ENCODE measurements around the gene KCNQ1. TPM values are rescaled to one million over a fixed set of nuclear protein-coding genes. Genes with fewer than 3 reads are reported as not detected.
A peak's percentile ranks its signal among the peaks of the same experiment; 100 is the strongest.

The KCNQ1 gene
- total RNA-seq, 1 experiment from 2014 or later = 1.0 TPM

GRCh38 chr11:2758751-2759150 is 313.9 kb downstream of the KCNQ1 start:
- H3K4me1 ChIP-seq = no peaks in the 10 kb centered on the region
- peaks cover 10% of the 10 kb centered on the region for H3K9me3 Mint-ChIP-seq (ENCODE audit: unreplicated experiment)
- peaks cover 7% of the 10 kb centered on the region; the same call in 1 of the 2 replicates for H3K9me3 ChIP-seq
- no peak overlapping the region for H3K27ac Mint-ChIP-seq (ENCODE audit: unreplicated experiment)
- BruUV-seq (replicated peaks) = no TSS peak
- no peaks in the 10 kb centered on the region for H3K4me1 Mint-ChIP-seq (ENCODE audit: low read depth, unreplicated experiment)
- no peak for TF ChIP-seq CTCF (IDR thresholded peaks at IDR 0.05; ENCODE audit: insufficient read depth in 1 of 2, low read depth in 1 of 2, low read length in 1 of 2, severe bottlenecking in 1 of 2, unreplicated experiment in 1 of 2)
- POLR2A ChIA-PET = no interaction called here
- no peaks in the 10 kb centered on the region for H3K36me3 ChIP-seq (ENCODE audit: control insufficient read depth, insufficient read depth, low read length)
- CTCF ChIA-PET = no interaction called here
- H3K27me3 Mint-ChIP-seq (ENCODE audit: insufficient read depth, unreplicated experiment) = no peaks in the 10 kb centered on the region
- no peak overlapping the region for H3K4me3 Mint-ChIP-seq (ENCODE audit: unreplicated experiment)
- no peak overlapping the region for H3K4me3 ChIP-seq (ENCODE audit: low read depth, low read length)
- intact Hi-C loops (cut with micrococcal nuclease; ENCODE audit: unreplicated experiment) = no loop called here
- H3K36me3 Mint-ChIP-seq (ENCODE audit: insufficient read depth, unreplicated experiment) = no peaks in the 10 kb centered on the region
- no peak for DNase-seq
- no peaks in the 10 kb centered on the region for H3K27me3 ChIP-seq (replicated peaks; ENCODE audit: control insufficient read depth, insufficient read depth, low read length)

GRCh38 chr11:2759228-2760195 is 314.7 kb downstream of the KCNQ1 start:
- H3K27me3 ChIP-seq (replicated peaks; ENCODE audit: control insufficient read depth, insufficient read depth, low read length) = no peaks in the 10 kb centered on the region
- CTCF ChIA-PET = no interaction called here
- no peaks in the 10 kb centered on the region for H3K36me3 ChIP-seq (ENCODE audit: control insufficient read depth, insufficient read depth, low read length)
- Mint-ChIP-seq H3K4me1 (ENCODE audit: low read depth, unreplicated experiment) (no peaks in the 10 kb centered on the region), H3K27me3 (ENCODE audit: insufficient read depth, unreplicated experiment) (no peaks in the 10 kb centered on the region), H3K36me3 (ENCODE audit: insufficient read depth, unreplicated experiment) (no peaks in the 10 kb centered on the region), H3K27ac (ENCODE audit: unreplicated experiment) (no peak overlapping the region), H3K4me3 (ENCODE audit: unreplicated experiment) (no peak overlapping the region), H3K9me3 (ENCODE audit: unreplicated experiment) (peaks cover 10% of the 10 kb centered on the region)
- 0 out of 2 replicates have a peak, but pooled peaks cover 10% of the 10 kb centered on the region for H3K9me3 ChIP-seq
- H3K4me3 ChIP-seq (ENCODE audit: low read depth, low read length) = no peak overlapping the region
- peak in 1 of 2 experiments; percentile 28 for DNase-seq
- no peak for TF ChIP-seq CTCF (IDR thresholded peaks at IDR 0.05; ENCODE audit: insufficient read depth in 1 of 2, low read depth in 1 of 2, low read length in 1 of 2, severe bottlenecking in 1 of 2, unreplicated experiment in 1 of 2)
- intact Hi-C loops (cut with micrococcal nuclease; ENCODE audit: unreplicated experiment) = no loop called here
- POLR2A ChIA-PET = no interaction called here
- H3K4me1 ChIP-seq = no peaks in the 10 kb centered on the region
- no TSS peak for BruUV-seq (replicated peaks)

- intact Hi-C loops (cut with micrococcal nuclease; ENCODE audit: unreplicated experiment) = no loop called here
- CTCF ChIA-PET = no interaction called here
- Histone ChIP-seq H3K36me3 (ENCODE audit: control insufficient read depth, insufficient read depth, low read length) (no peaks in the 10 kb centered on the region), H3K27me3 (replicated peaks; ENCODE audit: control insufficient read depth, insufficient read depth, low read length) (no peaks in the 10 kb centered on the region), H3K4me3 (ENCODE audit: low read depth, low read length) (no peak overlapping the region), H3K4me1 (no peaks in the 10 kb centered on the region), H3K9me3 (0 out of 2 replicates have a peak, but pooled peaks cover 7% of the 10 kb centered on the region)
- H3K9me3 Mint-ChIP-seq (ENCODE audit: unreplicated experiment) = peaks cover 13% of the 10 kb centered on the region
- DNase-seq = peak in 1 of 2 experiments; percentile 15
- no peaks in the 10 kb centered on the region for H3K36me3 Mint-ChIP-seq (ENCODE audit: insufficient read depth, unreplicated experiment)
- H3K27me3 Mint-ChIP-seq (ENCODE audit: insufficient read depth, unreplicated experiment) = no peaks in the 10 kb centered on the region
- no peak for TF ChIP-seq CTCF (IDR thresholded peaks at IDR 0.05; ENCODE audit: insufficient read depth in 1 of 2, low read depth in 1 of 2, low read length in 1 of 2, severe bottlenecking in 1 of 2, unreplicated experiment in 1 of 2)
- no peak overlapping the region for H3K27ac Mint-ChIP-seq (ENCODE audit: unreplicated experiment)
- no peak overlapping the region for H3K4me3 Mint-ChIP-seq (ENCODE audit: unreplicated experiment)
- H3K4me1 Mint-ChIP-seq (ENCODE audit: low read depth, unreplicated experiment) = no peaks in the 10 kb centered on the region
- POLR2A ChIA-PET = no interaction called here
- BruUV-seq (replicated peaks) = no TSS peak
Measured at GRCh38 chr11:2760196-2760871, 315.5 kb downstream of the KCNQ1 start.

Measured in Caco-2 (cell line).